Esophagus muscularis mucosa (tissue), 4 donors: Measurements from ENCODE around the gene ZNF14. TPM values are rescaled to one million over a fixed set of nuclear protein-coding genes. Genes with fewer than 3 reads are reported as not detected.
"Not testable (repeated sequence)": the region's sequence is repeated elsewhere in the genome, so short reads cannot be mapped to it uniquely, and the experiment has no call there.

ENCODE experiments used
- DNase-seq: peaks from one replicate; pipeline ENCODE4 v3.0.0-alpha.2; 2017; ENCODE audit errors: extremely low spot score
- H3K27ac ChIP-seq, 4 donors: fragments of 200-600 bp; sonication (generic); replicated peaks in 1 of 4; 1 replicate in 3 of 4; 2 replicates in 1 of 4; pipeline ENCODE4 v1.5.1; 2016 to 2019; ENCODE audit warnings: mild to moderate bottlenecking in 1 of 4
- H3K27me3 ChIP-seq, 4 donors: fragments of 200-600 bp; sonication (generic); one replicate each; pipeline versions ENCODE4 v1.5.1 to v1.6.0; 2016 to 2019
- H3K36me3 ChIP-seq, 4 donors: fragments of 200-600 bp; sonication (generic); one replicate each; pipeline ENCODE4 v1.5.1; 2016 to 2019
- H3K4me1 ChIP-seq, 4 donors: fragments of 200-600 bp; sonication (generic); one replicate each; pipeline ENCODE4 v1.5.1; 2016 to 2019
- H3K4me3 ChIP-seq, 4 donors: fragments of 200-600 bp; sonication (generic); 1 replicate in 2 of 4; 2 replicates in 2 of 4; pipeline ENCODE4 v1.5.1; 2016 to 2019; ENCODE audit warnings: mild to moderate bottlenecking in 4 of 4, moderate library complexity in 1 of 4
- H3K9me3 ChIP-seq, 4 donors: fragments of 200-600 bp; sonication (generic); 1 replicate in 3 of 4; 2 replicates in 1 of 4; pipeline ENCODE4 v1.5.1; 2016 to 2019
- EP300 ChIP-seq: sonication (generic); formaldehyde crosslinking; IDR thresholded peaks from one replicate; pipeline ENCODE4 v1.6.1; 2017; ENCODE audit warnings: antibody characterized with exemption
- POLR2A ChIP-seq: fragments of 450-650 bp; IDR thresholded peaks from one replicate; pipeline ENCODE4 v1.6.1; 2017; ENCODE audit warnings: antibody characterized with exemption, moderate library complexity, mild to moderate bottlenecking, low read depth
- POLR2AphosphoS5 ChIP-seq, 2 donors: sonication (generic); formaldehyde crosslinking; IDR thresholded peaks; one replicate each; pipeline ENCODE4 v1.6.1; 2017; ENCODE audit warnings: antibody characterized with exemption in 2 of 2
- WGBS: methylation state at CpG from one replicate; pipeline ENCODE4 v1.1.5; 2018; 5-methylcytosine and 5-hydroxymethylcytosine counted together
- intact Hi-C: fragments of 100-400 bp; cut with DNase I; formaldehyde crosslinking; loops from one replicate; pipeline ENCODE4 v1.15.1; 2023
- total RNA-seq, 4 donors: library from RNA; depleted of rRNA; stranded (reverse); fragments of >200 nt; gene quantifications; one replicate each; pipeline versions ENCODE4 v1.1.0 to v1.2.1, GENCODE V29; 2016
- TF ChIP-seq, protein P1 (sequence below), 3 experiments: fragments of 200-600 bp in 2 of 3; fragments of 450-650 bp in 1 of 3; sonication (generic) in 2 of 3; IDR thresholded peaks; one replicate each; pipeline ENCODE4 v1.5.1; 2017 to 2019; ENCODE audit warnings: antibody characterized with exemption in 3 of 3, mild to moderate bottlenecking in 2 of 3, moderate library complexity in 1 of 3

The ZNF14 gene
- total RNA-seq, 4 donors from 2014 or later = 5.1 to 7.9 (median 6.2) TPM

DNA sequence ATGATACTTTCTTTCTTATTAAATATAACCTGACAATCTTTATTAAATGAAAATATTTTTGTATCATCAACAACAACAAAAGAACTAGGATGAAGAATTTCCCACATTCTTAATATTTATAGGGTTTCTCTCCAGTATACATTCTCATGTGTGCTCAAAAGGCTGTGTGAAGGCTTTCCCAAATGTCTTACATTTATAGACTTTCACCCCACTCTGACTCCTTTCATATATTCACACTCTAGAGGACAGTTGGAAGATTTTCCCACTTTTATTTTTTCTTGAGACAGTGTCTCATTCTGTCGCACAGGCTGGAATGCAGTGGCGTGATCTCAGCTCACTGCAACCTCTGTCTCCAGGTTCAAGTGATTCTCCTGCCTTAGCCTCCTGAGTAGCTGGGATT, 22.4 kb downstream of the ZNF14 start:
- TF ChIP-seq, protein P1, sequence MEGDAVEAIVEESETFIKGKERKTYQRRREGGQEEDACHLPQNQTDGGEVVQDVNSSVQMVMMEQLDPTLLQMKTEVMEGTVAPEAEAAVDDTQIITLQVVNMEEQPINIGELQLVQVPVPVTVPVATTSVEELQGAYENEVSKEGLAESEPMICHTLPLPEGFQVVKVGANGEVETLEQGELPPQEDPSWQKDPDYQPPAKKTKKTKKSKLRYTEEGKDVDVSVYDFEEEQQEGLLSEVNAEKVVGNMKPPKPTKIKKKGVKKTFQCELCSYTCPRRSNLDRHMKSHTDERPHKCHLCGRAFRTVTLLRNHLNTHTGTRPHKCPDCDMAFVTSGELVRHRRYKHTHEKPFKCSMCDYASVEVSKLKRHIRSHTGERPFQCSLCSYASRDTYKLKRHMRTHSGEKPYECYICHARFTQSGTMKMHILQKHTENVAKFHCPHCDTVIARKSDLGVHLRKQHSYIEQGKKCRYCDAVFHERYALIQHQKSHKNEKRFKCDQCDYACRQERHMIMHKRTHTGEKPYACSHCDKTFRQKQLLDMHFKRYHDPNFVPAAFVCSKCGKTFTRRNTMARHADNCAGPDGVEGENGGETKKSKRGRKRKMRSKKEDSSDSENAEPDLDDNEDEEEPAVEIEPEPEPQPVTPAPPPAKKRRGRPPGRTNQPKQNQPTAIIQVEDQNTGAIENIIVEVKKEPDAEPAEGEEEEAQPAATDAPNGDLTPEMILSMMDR (IDR thresholded peaks at IDR 0.05) = no peak
- TF ChIP-seq EP300 (no peak), POLR2A (no peak), POLR2AphosphoS5 (IDR thresholded peaks at IDR 0.05) (no peak)
- Histone ChIP-seq H3K4me1 (no peaks in the 10 kb centered on the region), H3K27me3 (no peaks in the 10 kb centered on the region), H3K27ac (no peak overlapping the region), H3K9me3 (peaks cover 38 to 100% (median 98%) of the 10 kb centered on the region in 4 donors), H3K4me3 (no peak overlapping the region), H3K36me3 (peaks cover 34 to 61% (median 52%) of the 10 kb centered on the region in 4 donors)
- no peak for DNase-seq
- intact Hi-C loops = no loop called here
- 100% methylated on average over 2 of the region's 2 CpGs for WGBS

DNA sequence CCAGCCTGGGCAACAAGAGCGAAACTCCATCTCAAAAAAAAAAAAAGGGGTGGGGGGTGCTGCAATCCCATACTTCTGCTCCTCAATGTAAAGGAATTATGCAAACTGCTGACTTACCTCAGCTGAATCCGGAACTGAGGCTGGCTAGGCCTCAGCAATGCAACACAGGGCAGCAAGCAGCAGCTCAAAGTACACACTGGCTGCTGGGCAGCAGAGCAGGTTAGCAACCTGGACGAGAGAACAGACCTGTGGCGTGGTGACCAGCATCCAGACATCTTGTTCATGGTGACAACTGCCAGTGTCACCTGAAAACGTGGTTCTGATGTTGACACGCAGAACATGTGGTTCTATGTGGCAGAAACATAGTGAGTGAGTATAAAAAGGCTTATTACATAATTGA, 28.1 kb downstream of the ZNF14 start:
- no peak for DNase-seq
- peaks cover 20 to 97% (median 76%) of the 10 kb centered on the region in 4 donors for H3K9me3 ChIP-seq
- WGBS = 88% methylated on average over 6 of the region's 6 CpGs
- no peak overlapping the region for H3K27ac ChIP-seq
- intact Hi-C loops = no loop called here
- no peak overlapping the region for H3K4me3 ChIP-seq
- peaks cover 12 to 49% (median 34%) of the 10 kb centered on the region in 4 donors for H3K36me3 ChIP-seq
- no peaks in the 10 kb centered on the region for H3K4me1 ChIP-seq
- TF ChIP-seq, protein P1 (IDR thresholded peaks at IDR 0.05) = no peak
- no peak for TF ChIP-seq POLR2AphosphoS5 (IDR thresholded peaks at IDR 0.05)
- no peak for TF ChIP-seq POLR2A
- no peak for TF ChIP-seq EP300
- H3K27me3 ChIP-seq = no peaks in the 10 kb centered on the region

DNA sequence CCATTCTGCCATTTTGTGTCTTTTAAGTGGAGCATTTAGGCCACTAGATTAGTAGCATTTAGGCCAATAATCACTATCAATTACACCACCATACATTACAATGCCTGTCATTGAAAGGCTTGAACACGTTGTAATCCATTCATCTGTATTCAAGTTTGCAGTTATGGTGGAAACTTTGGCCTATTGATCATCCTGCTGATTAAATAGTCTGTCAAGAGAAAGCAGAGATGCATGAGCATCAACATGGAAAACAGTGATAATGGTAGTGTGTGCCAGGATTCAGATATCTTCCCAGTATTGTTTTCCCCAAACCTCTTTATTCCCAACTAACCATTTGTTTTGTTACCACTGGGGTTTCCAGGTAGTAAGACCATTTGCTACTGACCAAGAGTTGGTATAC, 32.4 kb downstream of the ZNF14 start:
- WGBS = 89% methylated on average over 1 of the region's 1 CpG
- H3K27me3 ChIP-seq, DNase-seq, H3K4me1 ChIP-seq, H3K27ac ChIP-seq, intact Hi-C loops, H3K4me3 ChIP-seq: not testable (repeated sequence)
- peaks cover 12 to 37% (median 25%) of the 10 kb centered on the region in 4 donors for H3K36me3 ChIP-seq
- H3K9me3 ChIP-seq = peaks cover 2 to 74% (median 53%) of the 10 kb centered on the region in 4 donors

DNA sequence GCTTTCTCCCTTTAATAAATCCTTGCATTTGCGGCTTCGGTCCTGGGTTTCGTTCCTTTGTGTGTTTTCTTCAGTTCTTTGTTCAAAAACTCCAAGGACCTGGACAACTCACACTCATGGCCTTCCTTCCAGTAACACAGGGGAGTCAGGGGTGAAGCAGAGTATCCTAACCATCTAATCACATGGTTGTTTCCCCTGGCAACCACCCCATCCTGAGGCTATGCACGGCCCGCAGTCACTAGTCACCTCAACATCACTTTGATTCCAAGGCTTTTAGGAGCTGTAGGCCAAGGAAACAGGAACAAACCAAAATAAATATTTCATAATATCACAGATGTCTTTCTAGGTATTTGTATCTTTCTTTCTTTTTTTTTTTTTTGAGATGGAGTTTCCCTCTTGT, 35.3 kb downstream of the ZNF14 start:
- WGBS = 91% methylated on average over 5 of the region's 5 CpGs
- no peaks in the 10 kb centered on the region for H3K27me3 ChIP-seq
- no peak overlapping the region for H3K27ac ChIP-seq
- intact Hi-C loops = no loop called here
- no peak overlapping the region for H3K4me3 ChIP-seq
- TF ChIP-seq POLR2AphosphoS5 (IDR thresholded peaks at IDR 0.05) (no peak), POLR2A (no peak), EP300 (no peak)
- TF ChIP-seq, protein P1 (IDR thresholded peaks at IDR 0.05) = no peak
- peaks cover 0 to 45% (median 31%) of the 10 kb centered on the region in 4 donors for H3K9me3 ChIP-seq
- no peak for DNase-seq
- no peaks in the 10 kb centered on the region for H3K4me1 ChIP-seq
- H3K36me3 ChIP-seq = peaks cover 0 to 14% (median 5%) of the 10 kb centered on the region in 4 donors

DNA sequence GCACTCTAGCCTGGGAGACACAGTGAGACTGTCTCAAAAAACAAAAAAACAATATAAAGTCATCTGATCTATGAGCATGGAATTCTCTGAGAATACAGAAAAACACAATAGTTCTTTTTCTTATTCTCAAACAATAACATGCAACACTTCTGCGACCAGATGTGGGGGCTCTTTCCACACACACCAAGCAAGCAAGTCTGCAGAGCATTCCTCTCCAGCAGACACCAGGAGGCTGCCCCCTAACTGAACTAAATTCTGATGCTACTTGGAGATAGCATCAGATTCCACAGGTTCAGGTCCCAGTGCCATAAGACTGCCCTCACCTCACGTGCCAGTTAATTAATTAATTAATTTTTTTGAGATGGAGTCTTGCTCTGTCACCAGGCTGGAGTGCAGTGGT, 36.5 kb downstream of the ZNF14 start:
- TF ChIP-seq POLR2AphosphoS5 (IDR thresholded peaks at IDR 0.05) (no peak), EP300 (no peak), POLR2A (no peak)
- TF ChIP-seq, protein P1 (IDR thresholded peaks at IDR 0.05) = no peak
- H3K27ac ChIP-seq = no peak overlapping the region
- H3K4me1 ChIP-seq = no peaks in the 10 kb centered on the region
- intact Hi-C loops = no loop called here
- no peak for DNase-seq
- peaks cover 0 to 13% (median 5%) of the 10 kb centered on the region in 4 donors for H3K36me3 ChIP-seq
- H3K9me3 ChIP-seq = peaks cover 0 to 35% (median 26%) of the 10 kb centered on the region in 4 donors
- H3K4me3 ChIP-seq = no peak overlapping the region
- 38% methylated on average over 2 of the region's 2 CpGs for WGBS
- H3K27me3 ChIP-seq = no peaks in the 10 kb centered on the region
